Lower lobe of right lung (tissue), 2 donors: ENCODE measurements around the gene ENGASE. TPM values are rescaled to one million over a fixed set of nuclear protein-coding genes. Genes with fewer than 3 reads are reported as not detected.

Experiments
- ATAC-seq, 2 donors: fragments of 200-7000 bp; cut with Tn5 transposase; one replicate each; pipeline ENCODE4 v1.9.1; 2020 to 2022; ENCODE audit warnings: mild to moderate bottlenecking in 2 of 2, moderate library complexity in 2 of 2
- DNase-seq: peaks from one replicate; pipeline ENCODE4 v3.0.0-alpha.2; 2020
- H3K27ac ChIP-seq: fragments of 200-600 bp; one replicate; pipeline ENCODE4 v1.8.0; 2022
- H3K27me3 ChIP-seq: fragments of 200-600 bp; one replicate; pipeline ENCODE4 v1.8.0; 2022; ENCODE audit warnings: low read depth
- H3K36me3 ChIP-seq: fragments of 200-600 bp; one replicate; pipeline ENCODE4 v1.8.0; 2022; ENCODE audit warnings: mild to moderate bottlenecking
- H3K4me1 ChIP-seq: fragments of 200-600 bp; one replicate; pipeline ENCODE4 v1.8.0; 2022
- H3K4me3 ChIP-seq: fragments of 200-600 bp; one replicate; pipeline ENCODE4 v1.8.0; 2022; ENCODE audit warnings: mild to moderate bottlenecking
- H3K9me3 ChIP-seq: fragments of 200-600 bp; one replicate; pipeline ENCODE4 v1.8.0; 2022
- CTCF ChIP-seq: fragments of 200-600 bp; IDR thresholded peaks from one replicate; pipeline ENCODE4 v1.8.0; 2022; ENCODE audit warnings: antibody characterized with exemption, mild to moderate bottlenecking
- intact Hi-C: fragments of 100-400 bp; cut with DNase I; formaldehyde crosslinking; loops from one replicate; pipeline ENCODE4 v1.11.0; 2022
- total RNA-seq: library from RNA; stranded (reverse); fragmentation: NEBNext Ultra II Directional; extraction: Animal tissue kit (Norgen Biotek cat#: 25700); gene quantifications from one replicate; pipeline ENCODE4 v1.2.1, GENCODE V29; 2021
- donor health status: DM: no; HTN: yes; CAD: no; lungs with severe emphysema.

Gene ENGASE
- total RNA-seq, 1 donor from 2014 or later, result 56.4 TPM

DNA sequence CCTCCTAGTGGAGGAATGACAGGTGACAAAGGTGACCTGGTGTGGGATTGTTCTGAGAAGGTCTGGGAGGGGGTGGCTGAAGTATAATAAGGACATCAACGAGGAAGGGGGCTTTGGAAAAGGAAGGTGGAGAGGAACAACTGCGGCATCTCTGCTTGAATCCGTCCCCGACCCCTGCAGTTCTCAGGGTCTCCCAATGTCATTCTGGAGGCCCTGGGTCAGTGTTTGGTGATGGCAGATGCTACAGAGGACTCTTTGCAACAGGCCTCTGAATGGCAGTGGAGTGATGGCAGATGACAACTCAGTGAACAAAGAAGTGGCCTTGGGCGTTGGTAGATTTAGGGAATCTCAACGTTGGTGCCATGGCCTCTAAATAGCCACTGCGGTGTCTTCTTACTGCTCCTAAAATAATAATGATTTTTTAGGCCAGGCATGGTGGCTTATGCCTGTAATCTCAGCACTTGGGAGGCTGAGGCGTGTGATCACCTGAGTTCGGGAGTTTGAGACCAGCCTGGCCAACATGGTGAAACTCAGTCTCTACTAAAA lies 1.3 kb downstream of the ENGASE start:
- Histone ChIP-seq H3K4me1 (peaks cover 22% of the 10 kb centered on the region), H3K27ac (peak overlapping the region; percentile 87), H3K4me3 (peak overlapping the region; percentile 79), H3K27me3 (no peaks in the 10 kb centered on the region), H3K36me3 (peaks cover 40% of the 10 kb centered on the region), H3K9me3 (no peaks in the 10 kb centered on the region)
- ATAC-seq (no peak), DNase-seq (peak; percentile 9)
- no peak for TF ChIP-seq CTCF
- intact Hi-C loops, result no loop called here

GRCh38 chr17:79077587-79077986 lies 3.0 kb downstream of the ENGASE start:
- Histone ChIP-seq H3K36me3 (peaks cover 54% of the 10 kb centered on the region), H3K9me3 (no peaks in the 10 kb centered on the region), H3K27ac (no peak overlapping the region), H3K4me3 (no peak overlapping the region), H3K4me1 (peaks cover 22% of the 10 kb centered on the region), H3K27me3 (no peaks in the 10 kb centered on the region)
- DNase-seq (peak; percentile 46), ATAC-seq (no peak)
- intact Hi-C loops, result no loop called here
- TF ChIP-seq CTCF, result no peak

DNA sequence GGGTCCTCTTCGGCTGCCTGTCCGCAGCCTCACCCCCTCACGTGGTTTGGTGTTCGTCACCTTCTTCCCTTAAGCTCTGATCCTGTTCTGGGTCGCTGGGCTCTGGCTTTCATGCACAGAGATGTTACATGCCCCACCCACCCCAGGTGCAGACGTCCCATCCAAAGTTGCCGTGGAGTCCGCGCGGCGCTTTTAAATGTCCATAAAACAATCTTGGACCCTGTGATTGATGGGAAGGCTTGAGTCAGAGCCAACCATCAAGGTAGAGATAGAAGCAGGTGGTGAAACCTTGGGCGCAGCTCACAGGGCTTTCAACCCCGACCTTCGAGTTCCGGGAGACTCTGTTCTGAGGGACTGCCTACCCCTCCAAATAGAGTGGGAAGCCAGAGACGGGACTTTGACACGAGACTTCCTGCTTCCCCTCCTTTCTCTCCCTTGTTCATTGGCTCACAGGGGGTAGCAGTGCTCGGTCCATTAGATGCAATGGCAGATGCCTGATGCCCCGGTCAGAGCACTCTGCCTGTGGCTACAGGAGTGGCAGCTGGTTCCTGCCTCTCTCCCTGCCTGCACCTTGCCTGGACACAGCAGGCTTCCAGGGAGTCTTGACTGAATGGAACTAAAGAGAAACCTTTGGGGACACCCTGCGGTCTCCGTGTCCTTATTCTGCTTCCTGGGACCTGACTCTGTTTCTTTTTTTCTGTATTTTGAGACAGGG lies 4.0 kb downstream of the ENGASE start:
- H3K4me3 ChIP-seq, result no peak overlapping the region
- intact Hi-C loops, result no loop called here
- peaks cover 65% of the 10 kb centered on the region for H3K36me3 ChIP-seq
- no peaks in the 10 kb centered on the region for H3K27me3 ChIP-seq
- TF ChIP-seq CTCF, result no peak
- no peaks in the 10 kb centered on the region for H3K9me3 ChIP-seq
- H3K4me1 ChIP-seq, result peaks cover 22% of the 10 kb centered on the region
- ATAC-seq (no peak), DNase-seq (peak; percentile 39)
- no peak overlapping the region for H3K27ac ChIP-seq

GRCh38 chr17:79079421-79080200 lies 5.0 kb downstream of the ENGASE start:
- no peak for TF ChIP-seq CTCF
- Histone ChIP-seq H3K4me3 (no peak overlapping the region), H3K27ac (no peak overlapping the region), H3K4me1 (peaks cover 18% of the 10 kb centered on the region), H3K36me3 (peaks cover 75% of the 10 kb centered on the region), H3K9me3 (no peaks in the 10 kb centered on the region), H3K27me3 (no peaks in the 10 kb centered on the region)
- DNase-seq (peak; percentile 41), ATAC-seq (no peak)
- intact Hi-C loops, result no loop called here

DNA sequence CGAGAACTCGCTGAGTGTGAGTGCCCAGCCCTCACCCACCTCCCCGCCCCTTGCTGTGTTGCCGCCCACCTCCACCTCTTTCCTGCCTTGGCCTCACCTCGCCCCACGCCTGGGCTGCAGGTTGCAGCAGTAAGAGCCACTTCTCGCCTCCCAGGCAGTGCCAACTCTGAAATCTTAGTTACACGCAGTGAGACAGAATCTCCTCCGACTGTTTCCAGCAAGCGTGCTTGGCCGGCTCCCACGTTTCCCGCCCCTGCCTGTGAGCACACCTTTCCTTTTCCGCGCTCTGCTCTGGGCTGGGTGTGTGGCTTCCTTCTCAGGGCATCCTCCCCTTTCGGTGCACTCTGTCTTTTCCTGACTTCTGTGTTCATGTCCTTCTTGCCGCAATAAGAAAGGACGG lies 5.7 kb downstream of the ENGASE start:
- Histone ChIP-seq H3K9me3 (no peaks in the 10 kb centered on the region), H3K36me3 (peaks cover 82% of the 10 kb centered on the region), H3K4me3 (no peak overlapping the region), H3K27ac (no peak overlapping the region), H3K4me1 (peaks cover 17% of the 10 kb centered on the region), H3K27me3 (no peaks in the 10 kb centered on the region)
- no peak for DNase-seq
- no peak for ATAC-seq
- intact Hi-C loops, result no loop called here
- TF ChIP-seq CTCF, result no peak
